HG02981 (cell line): ENCODE results near the gene TRIM2.

Experiments
- ATAC-seq: cut with Tn5 transposase; IDR thresholded peaks from one replicate; pipeline ENCODE4 v1.9.1; 2021; ENCODE audit warnings: mild to moderate bottlenecking, moderate library complexity; ENCODE audit not compliant: unreplicated experiment

TRIM2 gene

DNA sequence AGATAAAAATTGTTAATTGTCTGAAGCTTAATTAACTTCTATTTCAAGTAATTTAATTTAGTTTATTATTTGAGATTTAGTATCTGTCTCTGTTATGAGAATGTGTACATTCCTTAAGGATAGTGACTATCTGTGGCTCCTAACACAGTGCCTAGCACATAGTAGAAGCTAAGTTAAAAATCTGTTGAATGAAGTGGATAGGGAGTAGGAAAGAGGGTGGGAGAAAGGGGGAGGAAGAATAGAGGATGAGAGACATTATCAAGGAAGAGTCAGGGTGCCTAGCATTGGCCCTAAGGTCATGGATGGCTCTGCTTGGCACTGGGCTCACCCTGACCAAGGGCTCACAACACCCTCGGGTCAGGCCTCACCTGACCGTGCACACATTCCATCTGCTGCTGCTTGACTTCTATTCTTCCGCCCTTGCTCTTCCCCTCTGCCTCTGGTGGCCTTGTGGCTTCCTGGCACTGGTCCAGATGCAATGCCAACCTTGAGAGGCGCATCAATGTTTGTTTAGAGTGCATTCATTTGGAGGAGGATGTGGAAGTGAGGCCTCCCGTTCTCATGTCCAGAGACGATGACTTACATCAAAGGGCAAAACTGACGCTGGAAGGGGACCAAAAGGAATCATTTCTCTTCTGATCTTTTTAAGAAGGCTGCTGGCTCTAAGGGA lies 42.3 kb downstream of the TRIM2 start:
- no peak for ATAC-seq

DNA sequence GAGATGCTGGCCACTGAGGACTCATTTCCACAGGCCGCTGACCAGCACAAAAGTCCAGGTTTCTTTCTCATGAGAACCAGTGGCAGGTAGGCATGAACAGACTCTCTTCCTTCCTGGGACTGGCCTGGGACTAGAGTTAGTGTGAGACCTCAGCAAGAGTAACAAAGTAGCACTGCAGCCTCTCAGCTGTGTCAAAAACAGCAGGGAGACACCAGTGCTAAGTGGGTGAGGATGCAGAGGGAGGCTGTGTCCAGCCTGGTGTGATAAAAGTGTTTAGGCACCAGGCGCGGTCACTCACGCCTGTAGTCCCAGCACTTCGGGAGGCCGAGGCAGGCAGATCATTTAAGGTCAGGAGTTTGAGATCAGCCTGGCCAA lies 42.9 kb downstream of the TRIM2 start:
- ATAC-seq = no peak

DNA sequence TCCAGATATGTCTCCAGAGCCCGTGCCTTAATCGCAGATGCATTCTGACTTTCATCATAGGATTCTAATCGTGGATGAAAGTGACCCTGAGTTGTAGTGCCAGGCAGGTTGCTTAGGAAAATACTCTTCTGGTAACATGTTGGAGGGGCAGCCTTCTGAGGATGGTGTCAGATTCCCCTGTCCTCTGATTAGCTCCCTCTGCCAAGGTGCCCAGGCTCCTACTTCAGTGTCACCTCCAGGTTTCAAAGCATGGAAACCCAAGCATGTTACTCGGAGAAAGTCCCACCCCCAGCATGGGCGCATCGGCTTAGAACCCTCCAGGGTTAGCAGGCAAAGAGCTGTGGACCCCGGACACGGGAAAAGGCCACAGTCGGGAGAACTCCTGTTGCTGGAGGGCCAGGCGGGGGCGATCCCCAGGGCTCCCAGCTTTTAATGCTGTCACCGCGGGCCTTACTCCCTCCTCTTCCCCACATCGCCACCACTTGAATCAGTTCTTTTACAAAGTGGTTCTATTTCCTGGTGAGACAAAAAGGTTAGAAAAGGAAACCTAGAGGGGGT lies 44.5 kb downstream of the TRIM2 start:
- peak; percentile 0 for ATAC-seq

DNA sequence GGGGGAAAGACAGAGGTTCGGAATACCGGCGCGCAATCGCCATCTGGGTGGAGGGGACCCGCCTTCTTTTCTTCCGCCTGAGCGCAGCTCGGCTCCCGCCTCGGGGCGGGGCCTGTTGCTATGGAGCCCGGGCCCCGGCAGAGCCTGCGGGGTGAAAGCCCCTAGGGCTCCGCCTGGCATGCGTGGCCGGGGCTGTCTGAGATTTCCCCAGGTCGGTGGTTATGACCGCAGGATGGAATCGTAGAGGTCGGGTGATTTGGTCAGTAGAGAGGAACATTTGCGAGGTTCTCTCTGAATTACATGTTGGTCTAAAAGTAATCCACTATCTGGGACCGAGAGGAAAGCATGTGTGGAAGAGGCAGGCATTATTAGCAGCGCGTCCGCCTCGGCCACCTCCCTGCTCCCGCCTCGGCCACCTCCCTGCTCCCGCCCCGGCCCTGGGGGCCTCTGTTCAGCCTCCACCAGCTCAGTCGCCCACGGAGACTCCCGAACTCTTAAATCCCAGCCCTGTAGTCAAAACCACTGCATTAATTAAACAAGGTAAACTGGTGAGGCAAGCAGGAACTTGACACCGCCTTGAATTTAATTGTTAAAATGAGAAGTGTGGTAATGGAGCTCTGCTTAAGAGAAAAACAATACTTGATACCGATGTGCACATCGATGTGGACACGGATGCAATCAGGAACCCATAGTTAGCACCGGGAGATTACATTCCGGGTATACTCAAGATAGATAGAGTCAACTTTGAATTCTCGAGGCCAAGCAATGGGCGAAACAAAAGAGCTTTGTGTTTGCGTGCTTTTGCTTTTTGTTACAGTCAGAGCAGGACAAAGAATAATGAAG lies 45.2 kb downstream of the TRIM2 start:
- peak; percentile 98 for ATAC-seq

DNA sequence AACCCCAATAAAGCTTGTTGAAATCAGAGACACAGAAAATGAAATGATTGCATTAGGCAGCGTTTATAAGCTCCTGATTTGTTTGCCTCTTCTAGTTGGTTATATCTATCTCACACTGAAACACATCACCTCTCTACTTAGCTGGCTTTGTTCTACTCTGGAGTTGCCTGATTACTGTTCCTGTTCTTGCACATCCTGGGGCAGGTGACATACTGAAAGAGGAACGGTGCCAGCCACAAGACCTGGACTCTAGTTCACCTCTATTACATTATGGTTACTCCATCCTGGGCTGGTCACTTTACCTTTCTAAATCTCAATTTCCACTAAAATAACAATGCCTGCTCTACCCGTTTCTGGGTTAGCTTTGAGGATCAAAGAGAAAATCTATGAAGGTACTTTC lies 47.9 kb downstream of the TRIM2 start:
- peak; percentile 26 for ATAC-seq

DNA sequence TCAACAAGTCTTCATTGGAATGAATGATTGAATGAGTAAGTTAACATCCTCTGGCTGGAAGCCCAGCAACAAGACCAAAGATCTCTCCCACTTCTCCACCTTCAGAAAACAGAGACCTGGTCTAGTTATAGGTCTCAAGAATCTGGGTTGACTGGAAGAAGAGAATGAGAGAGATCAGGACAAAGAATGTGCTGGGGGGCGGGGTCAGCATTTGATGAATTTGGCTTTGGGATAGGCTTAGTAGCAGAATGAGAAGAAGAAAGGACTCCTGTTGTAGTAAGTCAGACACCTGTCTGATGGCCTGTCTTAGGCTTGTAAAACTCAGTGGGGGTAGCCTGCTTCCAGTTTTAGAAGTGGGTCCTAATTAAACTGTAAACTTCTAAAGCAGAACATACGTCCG lies 51.0 kb downstream of the TRIM2 start:
- ATAC-seq = no peak

DNA sequence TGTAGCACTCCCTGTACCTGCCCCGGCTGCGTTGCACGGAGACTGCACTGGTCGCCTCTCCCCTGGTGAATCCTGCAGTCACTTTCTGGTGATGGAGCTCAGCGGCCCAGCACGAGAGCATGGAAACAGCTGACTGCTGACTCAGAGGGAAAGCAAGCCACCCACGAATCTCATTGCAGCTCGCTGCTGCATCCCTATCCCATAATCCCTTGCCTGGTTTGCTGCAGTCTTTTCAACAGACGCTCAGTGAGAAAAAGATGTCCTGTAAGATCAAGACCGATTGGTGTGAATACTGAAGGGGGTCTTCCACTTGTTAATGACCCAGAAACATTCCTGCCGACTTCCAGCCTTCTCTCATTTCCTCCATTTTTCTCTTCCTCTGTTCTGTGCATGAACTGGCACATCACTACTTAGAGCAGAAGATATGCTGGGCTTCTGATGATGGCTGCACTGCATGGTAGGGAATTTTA lies 52.9 kb downstream of the TRIM2 start:
- peak; percentile 43 for ATAC-seq

DNA sequence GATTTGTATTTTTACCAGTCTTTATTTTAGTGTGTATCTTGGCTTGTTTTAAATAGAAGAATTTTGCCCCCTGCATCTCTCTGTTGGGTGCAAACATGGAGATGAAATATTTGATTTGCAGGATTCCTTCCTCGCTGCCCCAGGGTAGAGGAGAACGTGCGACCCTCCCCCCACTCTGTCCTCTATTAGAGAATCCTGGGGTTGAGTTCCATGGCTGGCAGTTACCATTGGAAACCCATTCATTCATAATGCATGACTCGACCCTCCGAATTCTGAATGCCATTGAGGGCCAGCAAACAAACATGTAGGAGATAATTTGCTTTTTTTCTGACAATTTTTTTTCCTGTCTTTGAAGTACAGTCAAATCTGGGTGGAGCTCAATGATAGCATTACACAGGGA lies 53.7 kb downstream of the TRIM2 start:
- no peak for ATAC-seq

DNA sequence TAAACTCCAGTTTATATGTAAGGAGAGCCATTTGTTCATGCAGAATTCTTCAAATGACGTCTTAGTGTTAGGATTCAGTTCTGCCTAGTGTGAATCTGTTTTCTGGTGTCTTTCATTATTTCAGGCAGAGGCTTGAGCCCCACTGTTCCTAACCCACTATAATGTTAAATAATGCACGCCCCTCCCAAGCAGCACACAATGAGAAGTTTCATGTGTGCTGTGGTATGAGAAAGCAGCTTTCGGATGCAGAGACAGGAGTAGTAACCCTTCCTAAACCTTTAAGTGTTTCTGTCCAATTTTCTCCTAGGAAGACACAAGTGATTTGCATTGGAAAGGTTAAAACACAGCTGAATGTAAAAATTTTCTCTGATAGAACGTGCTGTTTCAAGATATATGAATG lies 54.5 kb downstream of the TRIM2 start:
- ATAC-seq = no peak

DNA sequence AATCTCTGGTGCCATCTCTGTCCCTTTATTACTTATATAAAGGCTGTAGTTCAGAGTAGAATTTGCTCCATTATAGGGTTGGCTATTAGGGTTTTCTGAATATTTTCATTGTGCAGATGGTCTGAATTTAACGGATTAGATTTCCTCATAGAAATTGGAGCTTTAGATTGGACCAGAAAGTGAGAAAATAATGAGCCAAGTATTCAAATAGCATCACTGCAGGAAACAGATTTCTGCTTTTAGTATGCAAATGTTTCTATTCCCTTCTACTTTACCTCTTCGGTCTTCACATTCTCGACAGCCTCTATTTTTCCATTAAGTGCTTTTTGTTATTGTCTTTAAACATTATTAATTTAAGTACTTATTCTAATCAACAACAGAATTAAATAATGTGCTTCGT lies 55.4 kb downstream of the TRIM2 start:
- no peak for ATAC-seq

DNA sequence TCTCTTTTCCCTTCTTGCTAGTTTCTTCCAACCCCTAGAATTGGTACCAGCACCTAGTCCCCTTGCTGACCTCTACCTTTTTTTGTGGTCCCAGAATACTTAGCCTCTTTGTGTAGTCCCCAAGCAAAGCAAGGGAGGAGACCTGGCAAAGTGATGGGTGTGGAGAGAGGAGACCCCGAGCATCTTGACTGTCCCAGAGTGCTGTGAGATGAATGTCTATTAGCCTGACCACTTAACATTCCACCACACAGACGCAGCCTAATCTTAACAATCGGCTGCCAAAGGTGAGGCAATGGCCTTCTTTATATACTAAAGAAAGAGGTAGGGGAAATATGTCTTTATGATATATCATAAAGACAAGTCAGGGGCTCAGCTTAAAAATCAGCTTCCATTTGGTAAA lies 55.9 kb downstream of the TRIM2 start:
- no peak for ATAC-seq

DNA sequence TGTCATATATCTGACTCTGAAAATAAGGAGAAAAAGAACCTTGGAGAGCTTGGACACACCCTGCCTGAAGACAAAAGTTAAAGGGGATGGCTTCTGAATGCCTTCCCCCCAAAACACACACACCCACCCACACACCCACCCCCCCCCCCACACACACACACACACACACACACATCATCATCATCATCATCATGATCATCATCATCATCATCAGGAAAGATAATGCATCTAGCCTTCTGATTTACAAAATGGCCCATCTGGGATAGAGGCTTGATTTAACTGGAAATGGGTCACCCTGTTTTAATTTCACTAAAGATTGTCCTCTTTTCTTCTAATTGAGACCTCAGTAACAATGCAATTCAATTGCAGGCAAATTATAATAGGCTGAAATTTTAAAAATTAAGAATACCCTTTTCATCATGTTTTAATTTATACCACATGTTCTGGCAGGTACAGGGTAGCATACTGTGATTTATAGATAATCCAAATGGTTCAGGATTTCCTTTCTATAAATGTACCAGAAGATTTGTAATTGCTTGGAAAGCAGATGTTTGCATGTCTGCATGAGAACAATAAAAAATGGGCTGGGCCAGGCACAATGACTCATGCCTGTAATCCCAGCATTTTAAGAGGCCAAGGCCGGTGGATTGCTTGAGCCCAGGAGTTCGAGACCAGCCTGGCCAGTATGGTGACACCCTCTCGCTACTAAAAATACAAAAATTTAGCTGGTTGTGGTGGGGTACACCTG lies 56.5 kb downstream of the TRIM2 start:
- ATAC-seq = no peak

DNA sequence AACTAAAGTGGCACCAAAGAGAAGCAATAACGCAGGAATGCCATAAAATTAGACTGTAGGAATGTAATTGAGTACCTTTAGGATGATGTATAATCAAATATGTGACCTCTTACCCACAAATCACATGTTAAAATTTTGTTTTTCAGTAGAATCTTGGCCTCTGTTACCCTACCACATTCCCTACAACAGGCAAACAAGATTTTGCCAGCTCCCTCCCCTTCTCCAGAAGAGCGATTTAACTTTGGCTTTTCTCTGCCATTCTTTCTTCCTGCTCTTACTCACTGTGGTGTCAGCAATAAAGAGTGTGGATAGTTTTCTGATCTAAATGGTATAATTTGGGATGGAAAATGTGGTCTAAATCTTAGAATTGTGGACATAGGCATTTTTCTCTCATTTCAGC lies 57.2 kb downstream of the TRIM2 start:
- ATAC-seq = no peak

DNA sequence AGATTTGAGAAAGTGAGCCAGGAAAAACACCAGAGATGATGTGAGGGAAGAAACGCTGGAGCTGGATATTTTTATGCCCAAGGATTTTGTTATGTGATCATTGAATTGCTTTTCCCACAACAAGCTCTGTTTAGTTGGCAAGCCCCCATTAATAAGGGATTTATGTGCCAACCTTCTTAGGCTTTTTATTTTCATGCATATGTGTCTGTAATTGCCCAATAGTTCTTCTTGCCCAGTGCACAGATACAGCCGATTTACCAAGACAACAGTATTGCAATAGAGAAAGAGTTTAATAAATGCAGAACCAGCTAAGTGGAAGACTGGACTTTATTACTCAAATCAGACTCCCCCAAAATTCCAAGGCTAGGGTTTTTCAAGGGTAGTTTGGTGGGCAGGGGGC lies 57.7 kb downstream of the TRIM2 start:
- ATAC-seq = no peak

DNA sequence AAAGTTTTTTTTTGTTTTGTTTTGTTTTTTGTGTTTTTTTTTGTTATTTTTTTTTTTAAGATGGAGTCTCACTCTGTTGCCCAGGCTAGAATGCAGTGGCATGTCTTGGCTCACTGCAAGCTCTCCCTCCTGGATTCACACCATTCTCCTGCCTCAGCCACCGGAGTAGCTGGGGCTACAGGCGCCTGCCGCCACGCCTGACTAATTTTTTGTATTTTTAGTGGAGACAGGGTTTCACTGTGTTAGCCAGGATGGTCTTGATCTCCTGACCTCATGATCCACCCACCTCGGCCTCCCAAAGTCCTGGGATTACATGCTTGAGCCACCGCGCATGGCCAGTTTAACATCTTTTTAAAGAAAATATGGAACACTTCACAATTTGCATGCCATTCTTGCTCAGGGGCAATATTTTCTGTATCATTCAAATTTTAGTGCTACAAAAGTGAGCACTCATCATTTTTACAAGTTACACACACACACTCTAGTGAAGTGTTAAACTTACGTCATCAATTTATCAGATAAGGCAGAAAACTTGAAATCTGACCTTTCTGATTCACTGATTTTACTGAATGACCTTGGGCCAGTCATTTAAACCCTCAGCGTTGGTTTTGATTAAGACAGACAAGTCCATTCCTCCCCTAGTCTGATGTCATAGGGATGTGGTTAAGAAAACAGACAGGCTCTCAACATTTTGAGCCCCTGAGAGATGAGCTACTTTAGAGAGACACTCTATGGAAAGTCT lies 61.2 kb downstream of the TRIM2 start:
- ATAC-seq = no peak

DNA sequence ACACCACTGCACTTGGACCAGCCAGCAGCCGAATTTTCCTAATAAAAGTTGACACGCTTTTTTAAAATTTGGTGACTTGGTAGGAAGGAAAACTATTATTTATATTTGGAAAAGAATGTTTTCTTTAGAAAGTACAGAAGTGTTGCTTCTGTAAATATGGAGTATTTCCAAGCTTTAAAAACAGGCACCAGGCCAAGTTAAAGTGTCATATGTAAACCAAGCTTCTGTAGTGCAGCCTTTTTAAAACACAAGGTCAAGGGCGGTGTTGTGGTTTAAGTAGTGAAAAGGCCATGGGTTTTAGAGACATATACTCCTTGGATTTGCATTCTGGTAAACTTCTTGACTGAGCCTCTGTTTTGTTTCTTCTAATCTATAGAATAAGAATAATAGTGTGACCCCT lies 62.7 kb downstream of the TRIM2 start:
- ATAC-seq = no peak

DNA sequence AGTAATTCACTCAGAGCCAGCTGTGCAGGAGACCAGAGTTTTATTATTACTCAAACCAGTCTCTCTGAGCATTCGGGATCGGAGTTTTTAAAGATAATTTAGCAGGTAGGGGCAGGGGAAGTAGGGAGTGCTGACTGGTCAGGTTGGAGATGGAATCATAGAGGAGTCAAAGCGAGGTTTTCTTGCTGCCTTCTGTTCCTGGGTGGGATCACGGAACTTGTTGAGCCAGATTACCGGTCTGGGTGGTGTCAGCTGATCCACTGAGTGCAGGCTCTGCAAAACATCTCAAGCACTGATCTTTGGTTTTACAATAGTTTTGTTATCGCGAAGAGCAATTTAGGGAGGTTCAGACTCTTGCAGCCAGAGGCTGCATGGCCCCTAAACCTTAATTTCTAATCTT lies 63.6 kb downstream of the TRIM2 start:
- no peak for ATAC-seq

DNA sequence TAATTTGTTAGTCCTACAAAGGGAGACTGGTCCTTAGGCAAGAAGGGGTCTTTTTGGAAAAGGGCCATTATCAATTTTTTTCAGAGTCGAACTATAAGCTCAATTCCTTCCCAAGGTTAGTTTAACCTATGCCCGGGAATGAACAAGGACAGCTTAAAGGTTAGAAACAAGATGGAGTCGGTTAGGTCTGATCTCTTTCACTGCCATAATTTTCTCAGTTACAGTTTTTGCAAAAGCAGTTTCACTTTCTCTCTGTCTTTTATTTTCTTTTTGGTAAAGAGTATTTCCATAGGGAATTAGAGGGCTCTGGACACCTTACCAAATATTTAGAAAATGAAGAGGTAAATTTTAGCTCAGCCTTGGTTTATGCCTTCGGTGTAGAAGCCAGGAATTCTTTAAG lies 64.1 kb downstream of the TRIM2 start:
- no peak for ATAC-seq

DNA sequence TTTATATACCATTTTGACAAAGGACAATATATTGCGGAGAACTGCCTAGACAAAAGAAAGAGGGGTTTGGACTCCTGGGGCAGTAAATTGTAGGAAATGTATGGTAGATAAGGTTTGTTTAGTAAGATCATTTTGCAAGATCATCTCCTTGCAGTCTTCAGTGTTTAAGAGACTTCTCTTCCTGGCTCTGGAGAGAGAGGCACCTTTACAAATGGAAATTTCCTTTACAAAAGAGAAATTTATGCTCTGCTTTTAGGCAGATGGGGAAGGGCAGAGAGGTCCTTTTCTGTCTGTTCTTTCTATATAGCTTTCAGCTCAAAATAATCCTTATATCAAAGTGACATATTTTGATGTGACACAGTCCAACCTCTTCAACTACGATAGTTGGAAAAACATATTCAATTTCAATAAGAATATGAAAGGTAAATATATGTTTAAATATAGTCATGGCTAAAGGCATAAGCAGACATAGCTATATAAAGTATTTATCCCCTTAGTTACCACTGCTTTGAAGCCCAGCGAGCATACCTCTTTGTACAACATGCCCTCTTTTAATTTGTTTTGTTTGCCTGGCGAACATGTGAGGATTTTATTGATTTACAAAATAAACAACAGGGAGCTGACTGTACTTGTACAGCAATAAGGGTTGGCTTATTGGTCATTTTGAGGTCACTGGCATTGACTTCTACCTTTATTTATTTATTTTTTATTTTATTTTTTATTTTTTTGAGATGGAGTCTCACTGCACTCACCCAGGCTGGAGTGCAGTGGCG lies 65.2 kb downstream of the TRIM2 start:
- no peak for ATAC-seq

DNA sequence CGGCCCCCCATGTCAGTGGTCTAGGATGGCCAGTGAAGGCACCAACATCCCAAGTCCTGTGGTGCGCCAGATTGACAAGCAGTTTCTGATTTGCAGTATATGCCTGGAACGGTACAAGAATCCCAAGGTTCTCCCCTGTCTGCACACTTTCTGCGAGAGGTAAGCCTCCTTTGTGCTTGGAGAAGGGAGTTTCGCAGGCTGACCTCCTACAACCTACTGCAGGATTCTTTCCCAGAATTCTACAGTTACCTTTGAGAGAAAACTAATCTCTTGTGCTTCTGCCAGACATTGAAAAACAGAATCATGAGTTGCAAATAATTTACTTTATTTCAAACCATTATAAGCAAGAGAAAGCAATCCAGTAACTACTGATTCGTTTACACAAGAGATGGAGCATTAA lies 66.1 kb downstream of the TRIM2 start:
- no peak for ATAC-seq
